Fibroblast of lung (primary cell): ENCODE data around the gene ZC3H11A. TPM values are rescaled to one million over a fixed set of nuclear protein-coding genes. Genes with fewer than 3 reads are reported as not detected.

ENCODE experiments used
- DNase-seq, 2 donors: peaks; one replicate each; pipeline versions ENCODE4 v3.0.0 to v3.0.0-alpha.2; 2010; ENCODE audit warnings: low read depth in 2 of 2
- H2AFZ ChIP-seq: 2 replicates; pipeline ENCODE4 v1.5.1; 2012; ENCODE audit warnings: low read length, control low read depth, inconsistent platforms
- H3K27ac ChIP-seq: 2 replicates; pipeline ENCODE4 v1.5.1; 2011; ENCODE audit warnings: low read length, control low read depth; ENCODE audit not compliant: insufficient read depth
- H3K27me3 ChIP-seq: 2 replicates; pipeline ENCODE4 v1.5.1; 2011; ENCODE audit warnings: mild to moderate bottlenecking, low read length; ENCODE audit not compliant: control insufficient read depth, insufficient read depth
- H3K36me3 ChIP-seq: 2 replicates; pipeline ENCODE4 v1.5.1; 2011; ENCODE audit warnings: low read length; ENCODE audit not compliant: control insufficient read depth, insufficient read depth
- H3K4me1 ChIP-seq: 2 replicates; pipeline ENCODE4 v1.5.1; 2011; ENCODE audit warnings: low read length; ENCODE audit not compliant: control insufficient read depth, insufficient read depth; ENCODE audit errors: extremely low read depth
- H3K4me2 ChIP-seq: 2 replicates; pipeline ENCODE4 v1.5.1; 2011; ENCODE audit warnings: low read length, control low read depth; ENCODE audit not compliant: insufficient read depth; ENCODE audit errors: extremely low read depth
- H3K4me3 ChIP-seq, 4 experiments: fragments of 200-600 bp in 1 of 4; sonication (generic) in 1 of 4; replicated peaks in 1 of 4; 2 replicates each; pipeline ENCODE4 v1.5.1; 2011 to 2016; ENCODE audit warnings: low read length in 4 of 4, low read depth in 3 of 4, mild to moderate bottlenecking in 3 of 4, control low read depth in 2 of 4, inconsistent platforms in 1 of 4, mixed read lengths in 1 of 4; ENCODE audit not compliant: insufficient read depth in 1 of 4; ENCODE audit errors: control extremely low read depth in 1 of 4
- H3K79me2 ChIP-seq: 2 replicates; pipeline ENCODE4 v1.5.1; 2012; ENCODE audit warnings: mild to moderate bottlenecking, low read length, inconsistent platforms; ENCODE audit not compliant: control insufficient read depth, insufficient read depth
- H3K9ac ChIP-seq: 2 replicates; pipeline ENCODE4 v1.5.1; 2011; ENCODE audit warnings: mild to moderate bottlenecking, low read length, control low read depth; ENCODE audit not compliant: insufficient read depth
- H3K9me3 ChIP-seq: 2 replicates; pipeline ENCODE4 v1.5.1; 2012; ENCODE audit warnings: low read depth, low read length; ENCODE audit not compliant: control insufficient read depth, insufficient read depth
- H4K20me1 ChIP-seq: 2 replicates; pipeline ENCODE4 v1.5.1; 2011; ENCODE audit warnings: low read length; ENCODE audit not compliant: control insufficient read depth, insufficient read depth; ENCODE audit errors: extremely low read depth
- EZH2 ChIP-seq: IDR thresholded peaks from 2 replicates; pipeline ENCODE4 v1.5.1; 2012; ENCODE audit warnings: low read length, control low read depth, mild to moderate bottlenecking; ENCODE audit errors: missing control alignments
- polyA plus RNA-seq, 2 donors: library from polyadenylated mRNA; depleted of rRNA in 1 of 2; stranded (reverse) in 1 of 2; unstranded in 1 of 2; fragments of >200 nt; gene quantifications; 2 replicates each; pipeline ENCODE4 v1.2.1, GENCODE V29; 2011 to 2012; ENCODE audit warnings: missing spikeins in 1 of 2
- total RNA-seq: library from RNA; depleted of rRNA; stranded (reverse); fragments of >200 nt; gene quantifications from 2 replicates; pipeline ENCODE4 v1.2.1, GENCODE V29; 2014
- TF ChIP-seq, protein P1 (sequence below), 2 donors: IDR thresholded peaks in 1 of 2; conservative IDR thresholded peaks in 1 of 2; 1 replicate in 1 of 2; 2 replicates in 1 of 2; pipeline ENCODE4 v1.5.1; 2011 to 2012; ENCODE audit warnings: low read length in 2 of 2, control low read depth in 1 of 2, inconsistent platforms in 1 of 2, low read depth in 1 of 2, mild to moderate bottlenecking in 1 of 2

Gene ZC3H11A
- total and polyA plus RNA-seq, 2 donors (not counting 1 experiment from before 2014, with no cell fraction given): 88.0 to 98.6 TPM

DNA sequence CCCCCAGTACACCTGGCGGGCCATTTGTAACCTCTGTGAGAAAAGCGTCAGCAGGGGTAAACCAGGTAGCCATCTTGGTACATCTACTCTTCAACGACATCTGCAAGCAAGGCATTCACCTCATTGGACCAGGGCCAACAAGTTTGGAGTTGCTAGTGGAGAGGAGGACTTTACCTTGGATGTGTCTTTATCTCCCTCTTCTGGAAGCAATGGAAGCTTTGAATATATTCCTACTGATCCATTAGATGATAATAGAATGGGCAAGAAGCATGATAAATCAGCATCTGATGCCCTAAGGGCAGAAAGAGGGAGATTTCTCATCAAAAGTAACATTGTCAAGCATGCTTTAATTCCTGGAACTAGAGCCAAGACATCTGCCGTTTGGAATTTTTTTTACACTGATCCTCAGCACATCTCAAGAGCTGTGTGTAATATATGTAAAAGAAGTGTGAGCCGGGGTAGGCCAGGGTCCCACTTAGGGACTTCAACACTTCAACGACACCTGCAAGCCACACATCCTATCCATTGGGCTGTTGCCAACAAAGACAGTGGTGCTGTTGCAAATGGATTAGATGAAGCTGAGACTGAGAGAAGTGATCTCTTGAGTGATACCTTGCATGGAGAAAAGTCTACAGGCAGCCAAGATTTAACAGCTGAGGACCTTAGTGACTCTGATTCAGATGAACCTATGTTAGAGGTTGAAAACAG lies 2.7 kb downstream of the ZC3H11A start:
- no peak for DNase-seq
- Histone ChIP-seq H3K4me1 (peaks cover 8% of the 10 kb centered on the region), H3K4me3 (no peak overlapping the region), H3K27me3 (no peaks in the 10 kb centered on the region), H2AFZ (no peak overlapping the region), H3K4me2 (no peak overlapping the region), H3K9ac (no peak overlapping the region), H3K79me2 (peaks cover 66% of the 10 kb centered on the region), H3K27ac (no peak overlapping the region), H4K20me1 (no peaks in the 10 kb centered on the region), H3K36me3 (peaks cover 5% of the 10 kb centered on the region), H3K9me3 (no peaks in the 10 kb centered on the region)
- TF ChIP-seq, protein P1, sequence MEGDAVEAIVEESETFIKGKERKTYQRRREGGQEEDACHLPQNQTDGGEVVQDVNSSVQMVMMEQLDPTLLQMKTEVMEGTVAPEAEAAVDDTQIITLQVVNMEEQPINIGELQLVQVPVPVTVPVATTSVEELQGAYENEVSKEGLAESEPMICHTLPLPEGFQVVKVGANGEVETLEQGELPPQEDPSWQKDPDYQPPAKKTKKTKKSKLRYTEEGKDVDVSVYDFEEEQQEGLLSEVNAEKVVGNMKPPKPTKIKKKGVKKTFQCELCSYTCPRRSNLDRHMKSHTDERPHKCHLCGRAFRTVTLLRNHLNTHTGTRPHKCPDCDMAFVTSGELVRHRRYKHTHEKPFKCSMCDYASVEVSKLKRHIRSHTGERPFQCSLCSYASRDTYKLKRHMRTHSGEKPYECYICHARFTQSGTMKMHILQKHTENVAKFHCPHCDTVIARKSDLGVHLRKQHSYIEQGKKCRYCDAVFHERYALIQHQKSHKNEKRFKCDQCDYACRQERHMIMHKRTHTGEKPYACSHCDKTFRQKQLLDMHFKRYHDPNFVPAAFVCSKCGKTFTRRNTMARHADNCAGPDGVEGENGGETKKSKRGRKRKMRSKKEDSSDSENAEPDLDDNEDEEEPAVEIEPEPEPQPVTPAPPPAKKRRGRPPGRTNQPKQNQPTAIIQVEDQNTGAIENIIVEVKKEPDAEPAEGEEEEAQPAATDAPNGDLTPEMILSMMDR (conservative IDR thresholded peaks at IDR 0.05 in 1 of 2, IDR thresholded peaks at IDR 0.05 in 1 of 2; ENCODE audit: low read depth in 1 of 2, low read length in 2 of 2): no peak
- no peak for TF ChIP-seq EZH2

DNA sequence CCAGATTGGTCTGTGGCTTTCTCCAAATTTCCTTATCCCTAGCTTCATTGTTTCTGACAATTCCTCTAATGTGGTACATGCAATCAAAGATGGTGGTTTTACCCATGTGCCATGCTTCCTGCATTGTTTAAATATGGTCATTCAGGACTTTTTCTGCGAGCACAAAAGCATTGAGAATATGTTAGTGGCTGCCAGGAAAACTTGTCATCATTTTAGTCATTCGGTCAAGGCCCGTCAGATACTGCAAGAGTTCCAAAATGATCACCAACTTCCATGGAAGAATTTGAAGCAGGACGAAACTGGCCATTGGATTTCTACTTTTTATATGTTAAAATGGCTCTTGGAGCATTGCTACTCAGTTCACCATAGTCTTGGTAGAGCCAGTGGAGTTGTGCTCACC lies 3.7 kb downstream of the ZC3H11A start:
- Histone ChIP-seq H3K9me3 (no peaks in the 10 kb centered on the region), H3K4me1 (peaks cover 8% of the 10 kb centered on the region), H3K79me2 (peaks cover 75% of the 10 kb centered on the region), H3K9ac (no peak overlapping the region), H3K27ac (no peak overlapping the region), H2AFZ (no peak overlapping the region), H3K4me2 (peak overlapping the region; percentile 19), H3K27me3 (no peaks in the 10 kb centered on the region), H3K36me3 (peaks cover 5% of the 10 kb centered on the region), H3K4me3 (no peak overlapping the region), H4K20me1 (no peaks in the 10 kb centered on the region)
- DNase-seq: peak in 1 of 2 donors; percentile 34
- TF ChIP-seq, protein P1 (conservative IDR thresholded peaks at IDR 0.05 in 1 of 2, IDR thresholded peaks at IDR 0.05 in 1 of 2; ENCODE audit: low read depth in 1 of 2, low read length in 2 of 2): no peak

DNA sequence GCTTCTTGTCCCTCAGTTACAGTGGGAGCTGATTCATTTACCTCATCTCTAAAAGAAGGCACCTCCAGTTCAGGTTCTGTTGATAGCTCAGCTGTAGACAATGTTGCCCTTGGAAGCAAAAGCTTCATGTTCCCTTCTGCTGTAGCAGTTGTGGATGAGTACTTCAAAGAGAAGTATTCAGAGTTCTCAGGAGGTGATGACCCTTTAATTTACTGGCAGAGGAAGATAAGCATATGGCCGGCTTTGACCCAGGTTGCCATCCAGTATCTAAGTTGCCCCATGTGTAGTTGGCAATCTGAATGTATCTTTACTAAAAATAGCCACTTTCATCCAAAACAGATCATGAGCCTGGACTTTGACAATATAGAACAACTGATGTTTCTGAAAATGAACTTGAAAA lies 4.5 kb downstream of the ZC3H11A start:
- Histone ChIP-seq H3K4me3 (no peak overlapping the region), H3K79me2 (peaks cover 79% of the 10 kb centered on the region), H3K4me1 (peaks cover 8% of the 10 kb centered on the region), H3K27ac (no peak overlapping the region), H3K9ac (no peak overlapping the region), H2AFZ (no peak overlapping the region), H3K36me3 (peaks cover 5% of the 10 kb centered on the region), H3K4me2 (peak overlapping the region; percentile 4), H3K9me3 (no peaks in the 10 kb centered on the region), H4K20me1 (no peaks in the 10 kb centered on the region), H3K27me3 (no peaks in the 10 kb centered on the region)
- DNase-seq: no peak
- TF ChIP-seq EZH2: no peak
- TF ChIP-seq, protein P1 (conservative IDR thresholded peaks at IDR 0.05 in 1 of 2, IDR thresholded peaks at IDR 0.05 in 1 of 2; ENCODE audit: low read depth in 1 of 2, low read length in 2 of 2): no peak
